ENCODE data around the gene FOXO3. TPM values are rescaled to one million over a fixed set of nuclear protein-coding genes. Genes with fewer than 3 reads are reported as not detected.
"Not testable (repeated sequence)": the region's sequence is repeated elsewhere in the genome, so short reads cannot be mapped to it uniquely, and the experiment has no call there.

FOXO3 gene
- total RNA-seq, 2 donors from 2014 or later: 10.4 to 21.3 TPM

- Mint-ChIP-seq H3K4me1 (peaks cover 22% of the 10 kb centered on the region), H3K4me3 (no peak overlapping the region), H3K36me3 (ENCODE audit: low read depth) (no peaks in the 10 kb centered on the region), H3K27ac (no peak overlapping the region), H3K27me3 (no peaks in the 10 kb centered on the region), H3K9me3 (no peaks in the 10 kb centered on the region)
- ATAC-seq (replicated peaks): no peak
Measured at GRCh38 chr6:108656836-108657235, 96.1 kb downstream of the FOXO3 start.

- Mint-ChIP-seq H3K36me3 (ENCODE audit: low read depth) (peaks cover 4% of the 10 kb centered on the region), H3K27me3 (no peaks in the 10 kb centered on the region), H3K4me1 (peaks cover 26% of the 10 kb centered on the region), H3K4me3 (no peak overlapping the region), H3K9me3 (no peaks in the 10 kb centered on the region), H3K27ac (no peak overlapping the region)
- ATAC-seq (replicated peaks): no peak
Measured at GRCh38 chr6:108658174-108658573, 97.5 kb downstream of the FOXO3 start.

- not testable (repeated sequence) for H3K9me3 Mint-ChIP-seq; H3K36me3 Mint-ChIP-seq (ENCODE audit: low read depth); H3K27ac Mint-ChIP-seq; H3K27me3 Mint-ChIP-seq; ATAC-seq (replicated peaks); H3K4me3 Mint-ChIP-seq
- peaks cover 19% of the 10 kb centered on the region for H3K4me1 Mint-ChIP-seq
Measured at GRCh38 chr6:108658785-108659184, 98.1 kb downstream of the FOXO3 start.

- no peak overlapping the region for H3K27ac Mint-ChIP-seq
- peaks cover 21% of the 10 kb centered on the region for H3K4me1 Mint-ChIP-seq
- H3K36me3 Mint-ChIP-seq (ENCODE audit: low read depth): peaks cover 16% of the 10 kb centered on the region
- ATAC-seq (replicated peaks): no peak
- H3K4me3 Mint-ChIP-seq: no peak overlapping the region
- no peaks in the 10 kb centered on the region for H3K27me3 Mint-ChIP-seq
- no peaks in the 10 kb centered on the region for H3K9me3 Mint-ChIP-seq
Measured at GRCh38 chr6:108660251-108660650, 99.5 kb downstream of the FOXO3 start.

- Mint-ChIP-seq H3K9me3 (no peaks in the 10 kb centered on the region), H3K4me3 (no peak overlapping the region), H3K4me1 (peaks cover 22% of the 10 kb centered on the region), H3K36me3 (ENCODE audit: low read depth) (peaks cover 23% of the 10 kb centered on the region), H3K27ac (no peak overlapping the region), H3K27me3 (no peaks in the 10 kb centered on the region)
- peak; percentile 57 for ATAC-seq (replicated peaks)
Measured at GRCh38 chr6:108661430-108661829, 100.7 kb downstream of the FOXO3 start.

GRCh38 chr6:108661982-108662381 is 101.3 kb downstream of the FOXO3 start:
- no peak overlapping the region for H3K27ac Mint-ChIP-seq
- ATAC-seq (replicated peaks): no peak
- peaks cover 29% of the 10 kb centered on the region for H3K36me3 Mint-ChIP-seq (ENCODE audit: low read depth)
- H3K4me1 Mint-ChIP-seq: peaks cover 27% of the 10 kb centered on the region
- H3K27me3 Mint-ChIP-seq: no peaks in the 10 kb centered on the region
- no peak overlapping the region for H3K4me3 Mint-ChIP-seq
- no peaks in the 10 kb centered on the region for H3K9me3 Mint-ChIP-seq

- H3K27ac Mint-ChIP-seq: no peak overlapping the region
- ATAC-seq (replicated peaks): no peak
- peaks cover 33% of the 10 kb centered on the region for H3K4me1 Mint-ChIP-seq
- H3K36me3 Mint-ChIP-seq (ENCODE audit: low read depth): peaks cover 36% of the 10 kb centered on the region
- H3K4me3 Mint-ChIP-seq: no peak overlapping the region
- no peaks in the 10 kb centered on the region for H3K9me3 Mint-ChIP-seq
- no peaks in the 10 kb centered on the region for H3K27me3 Mint-ChIP-seq
Measured at GRCh38 chr6:108662702-108663101, 102.0 kb downstream of the FOXO3 start.

- H3K27me3 Mint-ChIP-seq; ATAC-seq (replicated peaks); H3K27ac Mint-ChIP-seq; H3K9me3 Mint-ChIP-seq; H3K4me3 Mint-ChIP-seq: not testable (repeated sequence)
- H3K4me1 Mint-ChIP-seq: peaks cover 31% of the 10 kb centered on the region
- H3K36me3 Mint-ChIP-seq (ENCODE audit: low read depth): peaks cover 44% of the 10 kb centered on the region
Measured at GRCh38 chr6:108663494-108664064, 102.9 kb downstream of the FOXO3 start.

GRCh38 chr6:108665495-108666196 is 104.9 kb downstream of the FOXO3 start:
- no peaks in the 10 kb centered on the region for H3K9me3 Mint-ChIP-seq
- peaks cover 46% of the 10 kb centered on the region for H3K36me3 Mint-ChIP-seq (ENCODE audit: low read depth)
- H3K27ac Mint-ChIP-seq: no peak overlapping the region
- H3K4me1 Mint-ChIP-seq: peaks cover 36% of the 10 kb centered on the region
- H3K4me3 Mint-ChIP-seq: no peak overlapping the region
- ATAC-seq (replicated peaks): peak; percentile 80
- no peaks in the 10 kb centered on the region for H3K27me3 Mint-ChIP-seq

- Mint-ChIP-seq H3K4me1 (peaks cover 37% of the 10 kb centered on the region), H3K9me3 (no peaks in the 10 kb centered on the region), H3K27ac (peak overlapping the region; percentile 71), H3K27me3 (no peaks in the 10 kb centered on the region), H3K36me3 (ENCODE audit: low read depth) (peaks cover 46% of the 10 kb centered on the region), H3K4me3 (peak overlapping the region; percentile 28)
- ATAC-seq (replicated peaks): no peak
Measured at GRCh38 chr6:108666656-108667260, 106.0 kb downstream of the FOXO3 start.

GRCh38 chr6:108667993-108668392 is 107.3 kb downstream of the FOXO3 start:
- H3K27ac Mint-ChIP-seq: no peak overlapping the region
- H3K4me1 Mint-ChIP-seq: peaks cover 38% of the 10 kb centered on the region
- H3K27me3 Mint-ChIP-seq: no peaks in the 10 kb centered on the region
- H3K9me3 Mint-ChIP-seq: no peaks in the 10 kb centered on the region
- H3K36me3 Mint-ChIP-seq (ENCODE audit: low read depth): peaks cover 49% of the 10 kb centered on the region
- ATAC-seq (replicated peaks): no peak
- H3K4me3 Mint-ChIP-seq: no peak overlapping the region

GRCh38 chr6:108669673-108670072 is 109.0 kb downstream of the FOXO3 start:
- H3K27ac Mint-ChIP-seq: no peak overlapping the region
- no peaks in the 10 kb centered on the region for H3K9me3 Mint-ChIP-seq
- no peak overlapping the region for H3K4me3 Mint-ChIP-seq

GRCh38 chr6:108671175-108671574 is 110.5 kb downstream of the FOXO3 start:
- H3K4me3 Mint-ChIP-seq: no peak overlapping the region

More at GRCh38 chr6:108669673-108670072, 109.0 kb downstream of the FOXO3 start:
- no peaks in the 10 kb centered on the region for H3K27me3 Mint-ChIP-seq
- H3K4me1 Mint-ChIP-seq: peaks cover 51% of the 10 kb centered on the region
- peaks cover 41% of the 10 kb centered on the region for H3K36me3 Mint-ChIP-seq (ENCODE audit: low read depth)
- no peak for ATAC-seq (replicated peaks)

GRCh38 chr6:108671790-108672189 is 111.1 kb downstream of the FOXO3 start:
- no peak for ATAC-seq (replicated peaks)
- peaks cover 27% of the 10 kb centered on the region for H3K36me3 Mint-ChIP-seq (ENCODE audit: low read depth)
- no peaks in the 10 kb centered on the region for H3K27me3 Mint-ChIP-seq
- no peaks in the 10 kb centered on the region for H3K9me3 Mint-ChIP-seq
- H3K4me1 Mint-ChIP-seq: peaks cover 51% of the 10 kb centered on the region
- H3K27ac Mint-ChIP-seq: no peak overlapping the region
- no peak overlapping the region for H3K4me3 Mint-ChIP-seq

More at GRCh38 chr6:108671175-108671574, 110.5 kb downstream of the FOXO3 start:
- no peak for ATAC-seq (replicated peaks)
- Mint-ChIP-seq H3K4me1 (peaks cover 52% of the 10 kb centered on the region), H3K27ac (no peak overlapping the region), H3K9me3 (no peaks in the 10 kb centered on the region), H3K27me3 (no peaks in the 10 kb centered on the region), H3K36me3 (ENCODE audit: low read depth) (peaks cover 31% of the 10 kb centered on the region)

- peaks cover 21% of the 10 kb centered on the region for H3K36me3 Mint-ChIP-seq (ENCODE audit: low read depth)
- ATAC-seq (replicated peaks): no peak
- no peaks in the 10 kb centered on the region for H3K27me3 Mint-ChIP-seq
- no peaks in the 10 kb centered on the region for H3K9me3 Mint-ChIP-seq
- H3K4me3 Mint-ChIP-seq: no peak overlapping the region
- peak overlapping the region; percentile 49 for H3K27ac Mint-ChIP-seq
- H3K4me1 Mint-ChIP-seq: peaks cover 50% of the 10 kb centered on the region
Measured at GRCh38 chr6:108672641-108673040, 111.9 kb downstream of the FOXO3 start.
